GM19043 (cell line): Measurements from ENCODE around the gene TIGD3.

Source experiments
- ATAC-seq: cut with Tn5 transposase; IDR thresholded peaks from one replicate; pipeline ENCODE4 v1.9.1; 2021; ENCODE audit warnings: low read depth; ENCODE audit not compliant: unreplicated experiment

The TIGD3 gene, protein sequence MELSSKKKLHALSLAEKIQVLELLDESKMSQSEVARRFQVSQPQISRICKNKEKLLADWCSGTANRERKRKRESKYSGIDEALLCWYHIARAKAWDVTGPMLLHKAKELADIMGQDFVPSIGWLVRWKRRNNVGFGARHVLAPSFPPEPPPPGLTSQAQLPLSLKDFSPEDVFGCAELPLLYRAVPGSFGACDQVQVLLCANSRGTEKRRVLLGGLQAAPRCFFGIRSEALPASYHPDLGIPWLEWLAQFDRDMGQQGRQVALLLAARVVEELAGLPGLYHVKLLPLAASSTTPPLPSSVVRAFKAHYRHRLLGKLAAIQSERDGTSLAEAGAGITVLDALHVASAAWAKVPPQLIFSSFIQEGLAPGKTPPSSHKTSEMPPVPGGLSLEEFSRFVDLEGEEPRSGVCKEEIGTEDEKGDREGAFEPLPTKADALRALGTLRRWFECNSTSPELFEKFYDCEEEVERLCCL

GRCh38 chr11:65354265-65355012, at the start of gene TIGD3:
TSS of gene TIGD3 (plus strand) at chr11:65354751. CDS start at chr11:65355809, 1,058 bp downstream.
- peak; percentile 85 for ATAC-seq

- no peak for ATAC-seq
These were observed 48.9 kb upstream of the TIGD3 start for GRCh38 chr11:65305501-65306268.

GRCh38 chr11:65307298-65308229, 47.0 kb upstream of the TIGD3 start:
- ATAC-seq = no peak

DNA sequence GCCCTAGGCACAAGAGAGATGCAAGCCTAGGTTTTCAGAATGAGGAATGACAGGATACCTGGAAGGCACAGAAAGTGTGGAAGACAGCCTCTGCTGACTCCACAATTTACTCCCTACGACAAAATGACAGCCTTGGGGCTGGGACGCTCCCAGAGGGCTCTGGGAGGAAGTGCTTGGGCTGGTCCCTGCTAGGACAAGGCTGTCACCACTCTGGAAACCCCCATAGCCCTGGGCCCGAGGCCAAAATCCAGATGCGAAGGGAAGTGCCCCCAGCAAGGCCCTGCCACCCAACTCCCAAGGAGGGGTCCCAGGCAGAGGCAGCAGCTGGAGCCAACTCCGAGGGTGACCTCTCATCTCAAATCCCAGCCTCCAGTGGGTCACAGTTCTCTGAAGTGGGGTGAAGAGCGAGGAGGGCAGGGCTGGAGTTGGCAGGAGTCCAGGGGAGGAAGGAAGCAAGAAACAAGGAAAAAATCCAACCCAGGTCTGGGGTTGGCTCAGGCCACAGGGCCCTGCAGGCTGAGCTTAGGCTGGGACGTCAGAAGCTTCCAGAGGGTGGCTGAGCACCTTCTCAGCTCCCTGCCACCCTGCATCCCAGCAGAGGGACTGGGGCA, 46.2 kb upstream of the TIGD3 start:
- no peak for ATAC-seq

DNA sequence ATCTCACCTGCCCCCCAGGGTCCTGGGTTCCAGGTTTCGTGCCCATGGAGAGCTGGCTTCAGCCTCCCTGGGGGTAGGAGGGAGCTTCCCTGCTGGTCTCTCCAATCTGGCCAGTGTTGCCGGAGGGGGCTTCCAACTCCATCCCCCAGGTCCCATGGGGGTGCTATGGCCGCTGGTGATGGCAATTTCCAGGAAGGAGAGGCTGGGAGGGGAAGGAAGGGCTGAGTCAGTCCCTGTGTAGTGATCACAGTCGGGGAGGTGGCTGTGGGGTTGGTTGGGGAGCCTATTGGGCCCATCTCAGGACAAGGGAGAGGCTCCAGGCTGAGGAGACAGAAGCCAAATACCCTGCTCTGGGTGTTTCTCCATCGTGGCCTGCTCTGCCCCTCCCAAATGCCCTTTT, 45.5 kb upstream of the TIGD3 start:
- ATAC-seq = no peak

GRCh38 chr11:65310215-65310614, 44.3 kb upstream of the TIGD3 start:
- ATAC-seq = no peak

GRCh38 chr11:65310736-65311135, 43.8 kb upstream of the TIGD3 start:
- ATAC-seq = no peak

DNA sequence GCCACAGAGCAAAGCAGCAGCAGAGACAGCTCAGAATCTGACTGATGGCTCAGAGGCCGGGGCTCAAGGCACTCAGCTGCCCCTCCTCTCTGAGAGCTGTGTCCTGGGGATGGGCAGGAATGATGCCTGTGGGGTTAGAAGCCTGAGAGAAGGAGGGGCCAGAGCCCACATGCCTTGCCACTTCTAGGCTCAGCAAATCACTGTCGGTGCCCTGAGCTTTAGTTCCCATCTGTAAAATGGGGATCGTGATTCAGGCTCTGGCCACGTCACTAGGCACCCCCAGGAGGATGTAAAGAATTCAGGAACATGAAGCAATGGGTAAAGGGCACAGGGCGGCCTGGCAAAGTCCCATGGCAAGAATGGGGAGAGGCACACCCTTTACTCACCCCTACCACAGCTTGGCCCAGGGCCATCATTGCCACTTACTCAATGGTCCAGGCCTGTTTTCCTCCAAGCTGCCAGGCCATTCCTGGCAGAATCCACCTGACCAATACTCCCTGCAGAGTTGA, 43.3 kb upstream of the TIGD3 start:
- no peak for ATAC-seq

DNA sequence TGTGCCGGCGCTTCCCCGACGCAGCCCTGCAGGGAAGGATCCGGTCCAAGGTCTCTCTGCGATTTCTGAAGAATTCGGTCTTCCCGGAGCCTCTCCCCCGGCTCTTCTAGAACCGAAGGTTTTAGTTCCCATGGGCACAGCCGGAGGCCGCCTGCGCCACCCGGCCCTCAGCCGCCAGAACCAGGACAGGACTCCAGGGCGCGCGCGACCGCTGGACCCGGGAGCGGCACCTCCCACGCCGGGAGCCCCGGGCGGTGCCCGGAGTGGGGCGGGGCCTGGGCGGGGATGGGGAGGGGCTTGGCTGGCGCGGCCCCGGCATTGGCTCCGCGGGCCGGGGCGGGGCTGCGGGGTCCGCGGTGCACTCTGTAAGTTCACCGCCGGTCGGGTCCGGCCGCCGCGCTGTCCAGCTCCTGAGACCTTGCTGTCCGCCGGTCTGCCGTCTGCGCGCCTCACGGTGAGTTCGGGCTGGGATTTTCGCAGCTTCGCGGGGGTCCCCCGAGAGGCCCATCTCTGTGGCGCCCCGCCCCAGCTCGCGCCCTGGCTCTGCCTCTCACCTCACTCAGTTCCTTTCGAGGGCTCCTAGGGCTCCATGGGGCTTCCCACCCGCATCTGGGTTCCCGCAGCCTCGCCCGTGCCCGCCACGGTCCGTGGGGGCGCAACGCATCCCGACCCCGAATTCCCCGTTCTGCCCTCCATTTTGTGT, 39.9 kb upstream of the TIGD3 start, which contains the start of gene CDC42EP2:
Gene CDC42EP2, plus strand, starts transcription at position 366 of the 703 bp plus-strand sequence. CDS start 6,033 bp downstream, outside the sequence.
- peak; percentile 79 for ATAC-seq

GRCh38 chr11:65315204-65315865, 39.2 kb upstream of the TIGD3 start:
- ATAC-seq = no peak

- ATAC-seq = no peak
These were observed 38.7 kb upstream of the TIGD3 start for GRCh38 chr11:65315866-65316226.

DNA sequence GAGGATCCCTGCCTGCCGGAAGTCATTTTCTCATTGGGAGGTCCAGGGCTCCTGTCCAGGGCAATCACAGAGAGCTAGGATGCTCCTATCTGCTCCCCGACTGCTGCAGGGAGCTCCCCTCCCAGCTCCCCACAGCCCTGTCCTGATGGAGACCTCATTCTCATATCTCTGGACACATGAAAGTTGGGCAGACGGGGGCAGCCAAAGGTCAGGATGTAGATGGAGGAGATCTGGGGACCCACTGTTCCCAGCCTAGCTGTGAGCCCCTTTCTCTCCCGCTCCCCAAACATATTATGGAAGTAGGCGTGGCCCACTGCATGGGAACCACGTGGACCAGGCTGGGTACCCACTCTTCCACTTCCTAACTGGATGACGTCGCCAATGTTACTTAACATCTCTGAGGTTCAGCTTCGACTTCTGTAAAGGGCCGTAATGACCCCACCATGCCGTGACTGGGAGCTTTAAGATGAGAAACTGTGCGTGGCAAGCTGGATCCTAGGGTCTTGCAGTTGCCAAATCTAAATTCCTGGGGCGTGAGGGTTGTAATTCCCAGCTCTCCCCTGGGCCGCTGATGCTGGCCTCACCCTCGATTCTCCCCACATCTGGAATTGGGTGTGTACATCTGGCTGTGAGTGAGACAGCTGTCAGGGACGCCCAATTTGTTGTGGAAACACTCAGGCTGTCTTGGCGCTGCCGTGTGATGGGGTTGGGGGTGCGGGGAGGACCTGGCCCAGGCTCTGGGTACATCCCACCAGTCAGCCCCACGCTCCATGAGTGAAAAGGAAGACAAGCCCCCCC, 38.1 kb upstream of the TIGD3 start:
- ATAC-seq = no peak

DNA sequence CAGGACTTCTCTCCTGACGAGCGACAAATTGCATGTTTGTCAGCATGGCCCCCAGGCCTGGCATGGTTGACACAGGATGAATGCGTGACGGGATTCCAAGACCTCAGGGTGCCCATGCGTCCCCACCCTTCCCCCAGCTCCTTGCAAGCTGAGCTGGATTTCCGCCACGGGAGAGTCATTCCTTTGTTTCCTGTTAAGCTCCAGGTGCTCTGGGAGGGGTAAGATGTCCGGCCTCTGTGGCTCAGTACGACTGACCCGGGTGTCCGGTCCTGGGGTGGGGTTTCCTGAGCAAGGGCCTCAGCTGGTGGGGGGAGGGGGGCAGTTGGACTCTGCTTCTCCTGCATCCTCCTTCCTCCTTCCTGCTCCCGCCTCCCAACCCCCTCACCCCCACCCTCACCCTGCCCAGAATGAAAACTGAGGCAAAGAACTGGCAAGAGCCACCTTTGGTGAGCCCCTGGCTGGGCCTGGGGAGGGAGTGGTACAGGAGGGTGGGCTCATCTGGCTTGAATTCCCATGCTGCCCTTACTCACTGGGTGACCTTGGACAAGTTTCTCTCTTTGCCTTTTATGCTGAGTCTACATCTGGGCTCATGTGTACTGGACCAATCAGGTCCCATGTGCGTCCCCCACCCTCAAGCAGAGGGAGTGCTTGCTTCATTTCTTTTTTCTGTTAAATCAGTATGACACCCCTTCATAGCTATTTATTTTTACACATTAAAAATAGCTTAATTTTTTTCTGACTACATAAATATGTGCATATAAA, 37.3 kb upstream of the TIGD3 start:
- ATAC-seq = no peak

- no peak for ATAC-seq
These were observed 34.0 kb upstream of the TIGD3 start for GRCh38 chr11:65320386-65321075.

GRCh38 chr11:65321076-65321475, 33.5 kb upstream of the TIGD3 start:
- ATAC-seq = no peak
